NK-92 (cell line): ENCODE data around the gene PPP2R2B.

Experiments used
- DNase-seq: peaks from one replicate; lab custom pipeline; 2025; ENCODE audit not compliant: unreplicated experiment; lab: John Stamatoyannopoulos, UW

The PPP2R2B gene

GRCh38 chr5:146788898-146789297, 89.7 kb downstream of the PPP2R2B start:
- no peak for DNase-seq

DNA sequence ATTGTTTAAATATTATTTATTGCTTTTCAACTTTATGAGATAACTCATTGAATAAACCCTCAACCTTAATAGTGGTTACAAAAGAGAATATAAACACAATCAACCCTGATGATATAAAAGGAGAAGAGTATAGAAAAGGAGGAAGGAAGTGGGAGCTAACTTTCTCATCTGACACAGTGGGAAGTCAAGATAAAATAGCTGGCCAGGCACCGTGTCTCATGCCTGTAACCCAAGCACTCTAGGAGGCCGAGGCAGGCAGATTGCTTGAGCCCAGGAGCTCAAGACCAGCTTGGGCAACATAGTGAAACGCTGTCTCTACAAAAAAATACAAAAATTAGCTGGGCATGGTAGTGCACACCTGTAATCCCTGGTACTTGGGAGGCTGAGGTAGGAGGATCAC, 93.5 kb downstream of the PPP2R2B start:
- DNase-seq, result no peak

DNA sequence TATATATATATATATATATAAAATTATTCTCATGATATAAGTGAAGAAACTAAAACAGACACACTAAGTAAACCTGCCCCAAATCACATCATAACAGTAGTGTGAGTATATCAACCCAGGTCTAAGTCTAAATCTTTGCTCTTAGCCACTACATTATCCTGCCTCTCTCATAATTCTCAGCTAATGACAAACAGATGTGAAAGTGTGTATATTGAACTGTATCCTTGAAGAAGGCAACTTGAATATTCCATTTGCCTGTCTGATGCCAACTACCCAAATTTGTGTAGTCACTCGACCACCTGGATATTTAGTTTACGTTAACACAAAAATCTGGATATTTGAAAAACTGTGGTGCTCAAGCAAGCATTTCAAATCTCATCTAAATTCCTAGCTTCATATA, 97.4 kb downstream of the PPP2R2B start:
- no peak for DNase-seq

DNA sequence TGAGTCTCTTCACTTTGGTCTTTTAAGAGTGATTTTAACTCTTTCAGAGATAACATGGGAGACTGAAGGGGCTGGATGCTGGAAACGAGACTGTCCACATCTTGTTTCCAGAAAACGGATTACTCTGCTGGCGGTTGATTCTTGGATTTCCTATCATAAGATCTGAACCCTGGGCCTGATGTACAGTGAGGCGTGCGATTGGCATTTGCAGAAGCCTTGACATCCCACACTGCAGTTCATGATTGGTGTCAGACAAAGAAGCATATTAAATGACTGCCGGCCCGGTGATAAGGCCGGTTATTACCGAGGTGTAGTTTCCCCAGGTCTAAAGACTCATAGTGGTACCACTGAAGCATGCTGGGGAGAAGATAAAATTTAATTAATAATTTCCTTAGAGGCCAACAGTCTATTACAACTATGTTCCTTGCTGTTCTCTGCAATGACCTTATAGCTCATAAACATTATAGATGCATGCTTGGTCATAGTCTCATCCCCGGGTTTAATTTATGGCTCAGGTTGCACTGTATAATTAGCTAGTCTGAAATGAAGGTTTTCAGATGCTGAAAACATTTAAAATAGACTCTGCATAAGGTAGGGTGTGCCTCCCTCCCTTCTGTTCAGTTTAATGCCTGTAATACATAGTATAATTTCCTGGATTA, 99.2 kb downstream of the PPP2R2B start:
- no peak for DNase-seq

- DNase-seq, result no peak
Observed at GRCh38 chr5:146778795-146779194, 99.8 kb downstream of the PPP2R2B start.

GRCh38 chr5:146778261-146778660, 100.3 kb downstream of the PPP2R2B start:
- no peak for DNase-seq

- no peak for DNase-seq
Observed at GRCh38 chr5:146772881-146773466, 105.6 kb downstream of the PPP2R2B start.

GRCh38 chr5:146770980-146771379, 107.6 kb downstream of the PPP2R2B start:
- no peak for DNase-seq

DNA sequence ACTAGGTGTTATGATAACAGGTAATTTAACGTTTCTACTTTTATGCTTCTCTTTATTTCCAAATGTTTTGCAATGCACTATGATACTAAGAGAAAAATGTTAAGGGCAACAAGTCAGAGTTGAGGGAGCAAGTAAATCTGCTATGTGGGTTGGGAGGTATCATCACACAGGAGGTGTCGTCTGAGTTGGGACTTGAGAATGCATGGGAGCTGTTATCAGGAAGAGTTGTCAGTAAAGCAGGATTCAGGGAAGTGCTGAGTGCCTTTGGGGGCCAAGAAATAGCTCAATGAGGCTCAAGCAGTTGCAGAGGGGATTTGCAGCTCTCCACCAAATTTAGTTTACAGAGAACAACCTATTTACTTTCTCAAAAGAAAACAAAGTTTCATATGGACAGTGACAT, 108.0 kb downstream of the PPP2R2B start:
- no peak for DNase-seq

- no peak for DNase-seq
Observed at GRCh38 chr5:146767534-146767933, 111.0 kb downstream of the PPP2R2B start.

GRCh38 chr5:146766013-146766412, 112.5 kb downstream of the PPP2R2B start:
- no peak for DNase-seq

DNA sequence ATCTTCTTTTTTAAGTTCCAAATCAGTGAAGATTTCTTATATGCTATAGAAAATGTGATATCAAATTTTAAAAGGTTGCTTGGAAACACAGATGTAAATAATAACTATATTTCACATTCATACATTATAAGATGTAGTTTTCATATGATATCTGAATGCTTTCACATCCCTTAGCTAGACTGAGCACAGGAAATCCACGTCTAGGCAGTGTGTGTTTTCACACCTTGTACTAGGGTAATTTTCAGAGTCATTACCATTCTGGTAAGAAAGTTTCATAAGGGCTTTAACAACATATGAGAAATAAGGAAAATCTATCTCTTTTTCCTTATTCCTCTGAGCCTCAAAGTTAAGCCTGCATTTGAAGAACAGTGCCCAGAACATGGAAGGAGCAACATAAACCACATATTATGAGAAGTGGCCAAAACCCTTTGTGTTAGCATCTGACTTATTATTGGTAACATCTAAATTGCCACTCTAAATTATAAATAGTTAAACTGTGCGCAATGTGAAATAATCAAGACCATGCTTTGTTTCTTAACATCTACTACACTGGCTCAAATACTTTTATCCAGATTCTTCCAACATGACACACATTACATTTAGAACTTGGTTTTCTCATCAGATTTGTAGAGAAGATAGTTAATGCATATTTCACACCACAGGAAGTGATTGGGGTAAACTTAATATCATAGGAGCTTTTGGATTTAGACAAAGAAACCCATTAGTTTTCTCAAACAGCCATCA, 113.3 kb downstream of the PPP2R2B start:
- no peak for DNase-seq

GRCh38 chr5:146762830-146763229, 115.7 kb downstream of the PPP2R2B start:
- DNase-seq, result no peak

GRCh38 chr5:146761811-146762210, 116.7 kb downstream of the PPP2R2B start:
- DNase-seq, result no peak

DNA sequence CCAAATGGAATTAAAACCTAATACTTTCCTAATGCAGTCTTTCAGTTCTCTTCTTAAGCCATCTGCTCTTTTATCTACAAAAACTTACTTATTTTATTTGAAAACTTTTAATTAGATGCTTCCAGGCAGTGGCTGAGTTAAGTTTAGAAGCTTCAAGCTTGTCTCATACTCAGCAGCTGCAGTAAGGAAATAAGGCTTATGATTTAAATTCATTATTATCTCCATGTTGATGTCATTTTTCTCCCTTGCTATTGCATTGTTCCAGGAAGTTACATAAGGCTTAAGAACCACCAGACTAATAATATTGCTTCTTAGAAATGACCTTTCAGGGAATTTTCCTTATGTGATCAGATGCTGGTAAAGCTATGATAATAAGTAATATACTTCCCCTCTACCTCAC, 119.6 kb downstream of the PPP2R2B start:
- DNase-seq, result no peak

GRCh38 chr5:146758076-146758475, 120.5 kb downstream of the PPP2R2B start:
- DNase-seq, result no peak

DNA sequence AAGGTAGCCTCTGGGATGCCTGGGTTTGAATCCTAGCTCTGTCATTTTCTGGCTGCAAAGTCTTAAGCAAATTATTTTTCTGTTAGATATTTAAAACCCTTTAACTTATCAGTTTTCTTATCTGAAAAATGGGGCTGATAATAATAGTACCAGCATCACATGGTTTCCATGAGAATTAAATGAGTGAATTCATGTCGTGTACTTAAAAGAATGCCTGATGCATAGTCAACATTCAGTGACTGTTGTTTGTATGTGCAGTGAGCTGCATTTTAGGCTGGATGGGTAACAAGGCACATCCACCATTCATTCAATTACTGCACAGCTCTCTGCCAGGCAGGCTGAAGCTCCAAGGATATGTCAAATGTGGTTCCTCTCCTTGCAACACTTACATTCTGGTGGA, 122.0 kb downstream of the PPP2R2B start:
- no peak for DNase-seq

GRCh38 chr5:146755793-146756192, 122.8 kb downstream of the PPP2R2B start:
- no peak for DNase-seq

DNA sequence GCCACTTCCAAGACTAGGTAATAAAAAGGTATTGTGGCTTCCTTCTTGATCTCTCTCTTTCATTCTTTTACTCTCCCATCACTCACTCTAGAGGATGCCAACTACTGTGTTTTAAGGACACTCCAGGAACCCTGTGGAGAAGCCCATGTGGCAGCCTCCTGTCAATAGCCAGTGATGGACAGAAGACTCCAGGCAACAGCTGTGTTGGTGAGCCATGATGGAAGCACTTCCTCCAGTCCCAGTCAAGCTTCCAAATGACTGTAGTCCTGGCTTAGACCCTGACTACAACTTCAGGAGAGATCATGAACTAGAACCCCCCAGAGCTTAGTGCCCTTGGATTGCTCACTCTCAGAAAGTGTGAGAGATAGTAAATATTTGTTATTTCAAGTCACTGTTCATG, 123.9 kb downstream of the PPP2R2B start:
- no peak for DNase-seq

GRCh38 chr5:146753641-146754040, 124.9 kb downstream of the PPP2R2B start:
- DNase-seq, result no peak

DNA sequence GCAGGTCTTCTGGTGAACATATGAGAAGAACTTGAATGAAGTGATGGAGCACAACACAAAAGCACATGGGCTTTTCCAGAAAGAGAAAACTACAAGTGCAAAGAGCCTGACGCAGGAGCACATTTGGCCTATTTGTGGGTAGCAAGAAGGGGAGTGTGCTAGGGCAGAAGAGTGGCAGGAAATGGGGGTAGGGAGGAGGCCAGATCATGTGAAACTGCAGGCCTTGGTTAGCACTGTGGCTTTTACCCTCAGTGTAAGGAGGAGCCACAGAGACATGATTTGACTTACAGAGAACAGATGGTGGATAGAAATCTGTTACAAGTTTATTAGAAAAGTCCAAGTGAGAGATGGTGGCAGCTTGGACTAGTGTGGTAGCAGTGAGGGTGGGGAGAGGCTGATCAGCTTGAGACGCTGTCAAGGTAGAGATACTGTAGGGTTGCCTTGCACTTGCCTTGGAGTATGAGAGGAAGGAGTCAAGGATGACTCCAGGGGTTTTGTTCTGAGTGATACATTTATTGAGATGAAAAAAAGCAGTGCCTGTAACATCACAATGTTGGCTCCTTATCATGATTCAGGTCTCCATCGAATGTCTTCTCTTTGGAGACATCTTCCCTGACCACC, 126.7 kb downstream of the PPP2R2B start:
- no peak for DNase-seq

GRCh38 chr5:146751054-146751453, 127.5 kb downstream of the PPP2R2B start:
- no peak for DNase-seq
